SK-N-SH (cell line): ENCODE results near the gene ARAP1. TPM values are rescaled to one million over a fixed set of nuclear protein-coding genes. Genes with fewer than 3 reads are reported as not detected.

Experiments used
- CTCF ChIA-PET: fragments of 300-600, 350-600 bp; formaldehyde crosslinking; extraction: SDS; loops from one replicate; lab custom pipeline; 2021; lab: Yijun Ruan, JAX
- POLR2A ChIA-PET: fragments of 350-600 bp; sonication (Branson Sonifier 250); formaldehyde crosslinking; extraction: SDS; loops from one replicate; lab custom pipeline; 2020; ENCODE audit warnings: antibody characterized with exemption, inconsistent platforms; lab: Yijun Ruan, JAX
- DNase-seq: peaks from one replicate; pipeline ENCODE4 v3.0.0; 2012
- H2AFZ ChIP-seq: fragments of 200-600 bp; sonication (generic); 2 replicates; pipeline ENCODE4 v1.8.1; 2016; ENCODE audit warnings: antibody characterized with exemption, mild to moderate bottlenecking, low read depth
- H3F3A ChIP-seq: fragments of 200-600 bp; sonication (generic); replicated peaks from 2 replicates; pipeline ENCODE3; 2016; ENCODE audit warnings: antibody characterized with exemption, mild to moderate bottlenecking; ENCODE audit not compliant: insufficient read depth
- H3K27ac ChIP-seq, 2 experiments: fragments of 200-500 bp in 1 of 2; fragments of 200-600 bp in 1 of 2; sonication (Bioruptor generic) in 1 of 2; sonication (generic), shearing (Covaris generic) in 1 of 2; 2 replicates each; pipeline versions ENCODE4 v1.5.1 to v1.6.1; 2014 to 2016; ENCODE audit warnings: low read depth in 2 of 2, inconsistent platforms in 1 of 2, low read length in 1 of 2, mild to moderate bottlenecking in 1 of 2, mixed read lengths in 1 of 2
- H3K27me3 ChIP-seq: fragments of 200-600 bp; sonication (generic), shearing (Covaris generic); 2 replicates; pipeline ENCODE4 v1.6.1; 2016; ENCODE audit warnings: mixed run types; ENCODE audit not compliant: insufficient read depth
- H3K36me3 ChIP-seq, 2 experiments: fragments of 200-500 bp in 1 of 2; fragments of 200-600 bp in 1 of 2; sonication (Bioruptor generic) in 1 of 2; sonication (generic) in 1 of 2; replicated peaks in 1 of 2; 2 replicates each; pipeline versions ENCODE3 to v1.5.1; 2014 to 2016; ENCODE audit warnings: low read length in 1 of 2, mild to moderate bottlenecking in 1 of 2; ENCODE audit not compliant: insufficient read depth in 2 of 2, control insufficient read depth in 1 of 2
- H3K4me1 ChIP-seq, 2 experiments: fragments of 200-500 bp in 1 of 2; fragments of 200-600 bp in 1 of 2; sonication (Bioruptor generic) in 1 of 2; sonication (generic), shearing (Covaris generic) in 1 of 2; 2 replicates each; pipeline versions ENCODE4 v1.5.1 to v1.6.1; 2014 to 2016; ENCODE audit warnings: low read depth in 1 of 2, low read length in 1 of 2, mixed run types in 1 of 2; ENCODE audit not compliant: insufficient read depth in 2 of 2, control insufficient read depth in 1 of 2
- H3K4me2 ChIP-seq: fragments of 200-600 bp; sonication (generic), shearing (Covaris generic); 2 replicates; pipeline ENCODE4 v1.6.1; 2017; ENCODE audit warnings: mixed run types
- H3K4me3 ChIP-seq, 2 experiments: fragments of 200-500 bp in 1 of 2; fragments of 200-600 bp in 1 of 2; sonication (Bioruptor generic) in 1 of 2; sonication (generic), shearing (Covaris generic) in 1 of 2; 2 replicates each; pipeline versions ENCODE4 v1.5.1 to v1.8.1; 2014 to 2016; ENCODE audit warnings: low read depth in 2 of 2, inconsistent platforms in 1 of 2, low read length in 1 of 2, mild to moderate bottlenecking in 1 of 2, mixed read lengths in 1 of 2, moderate library complexity in 1 of 2
- H3K79me2 ChIP-seq: fragments of 200-600 bp; sonication (generic); 2 replicates; pipeline ENCODE4 v1.8.1; 2017; ENCODE audit warnings: mild to moderate bottlenecking; ENCODE audit not compliant: insufficient read depth
- H3K9ac ChIP-seq: fragments of 200-600 bp; sonication (generic); 2 replicates; pipeline ENCODE4 v1.6.1; 2017; ENCODE audit warnings: mixed run types
- H3K9me2 ChIP-seq: fragments of 200-600 bp; sonication (generic); 2 replicates; pipeline ENCODE4 v1.6.1; 2017; ENCODE audit warnings: mixed run types
- H3K9me3 ChIP-seq: fragments of 200-600 bp; sonication (generic); 2 replicates; pipeline ENCODE4 v1.6.1; 2017; ENCODE audit warnings: mixed run types, mild to moderate bottlenecking, moderate library complexity
- H4K20me1 ChIP-seq: fragments of 200-600 bp; sonication (generic); 2 replicates; pipeline ENCODE4 v1.6.1; 2017; ENCODE audit warnings: mild to moderate bottlenecking, mixed run types; ENCODE audit not compliant: insufficient read depth
- ELF1 ChIP-seq: IDR thresholded peaks from 2 replicates; pipeline ENCODE4 v1.4.0; 2012
- EP300 ChIP-seq, 2 experiments: IDR thresholded peaks; 2 replicates each; pipeline versions ENCODE4 v1.4.0 to v1.6.1; 2012; ENCODE audit warnings: borderline replicate concordance in 1 of 2, low read depth in 1 of 2, low read length in 1 of 2
- FOSL2 ChIP-seq: IDR thresholded peaks from 2 replicates; pipeline ENCODE4 v1.4.0; 2012; ENCODE audit warnings: low read depth, mild to moderate bottlenecking, moderate library complexity, borderline replicate concordance
- FOXM1 ChIP-seq: IDR thresholded peaks from 2 replicates; pipeline ENCODE4 v1.4.0; 2012; ENCODE audit warnings: low read depth, mild to moderate bottlenecking
- IRF3 ChIP-seq: fragments of 150-350 bp; IDR thresholded peaks from 2 replicates; pipeline ENCODE4 v1.6.1; 2016; ENCODE audit warnings: mild to moderate bottlenecking, low read depth, low read length
- JUND ChIP-seq: IDR thresholded peaks from 2 replicates; pipeline ENCODE4 v1.4.0; 2012
- MEF2A ChIP-seq: IDR thresholded peaks from 2 replicates; pipeline ENCODE4 v1.4.0; 2012; ENCODE audit warnings: low read depth, borderline replicate concordance
- MXI1 ChIP-seq: IDR thresholded peaks from 2 replicates; pipeline ENCODE4 v1.6.1; 2012; ENCODE audit warnings: mild to moderate bottlenecking, low read depth, low read length, improper control_type of control experiment
- RAD21 ChIP-seq: IDR thresholded peaks from 2 replicates; pipeline ENCODE4 v1.6.1; 2012; ENCODE audit warnings: mild to moderate bottlenecking, low read length
- RCOR1 ChIP-seq: fragments of 150-350 bp; IDR thresholded peaks from 2 replicates; pipeline ENCODE4 v1.6.1; 2017; ENCODE audit warnings: antibody characterized with exemption, low read length
- RFX5 ChIP-seq: IDR thresholded peaks from 2 replicates; pipeline ENCODE4 v1.6.1; 2012; ENCODE audit warnings: mild to moderate bottlenecking, improper control_type of control experiment, low read length
- SIN3A ChIP-seq: IDR thresholded peaks from 2 replicates; pipeline ENCODE4 v1.6.1; 2012; ENCODE audit warnings: low read depth, mild to moderate bottlenecking, low read length, moderate library complexity, borderline replicate concordance
- ZBTB33 ChIP-seq: IDR thresholded peaks from 2 replicates; pipeline ENCODE4 v1.4.0; 2012; ENCODE audit warnings: low read depth, borderline replicate concordance
- WGBS: methylation state at CpG from one replicate; pipeline ENCODE4 v1.1.6; 2017; ENCODE audit warnings: low lambda C conversion rate; 5-methylcytosine and 5-hydroxymethylcytosine counted together
- polyA plus RNA-seq, 3 experiments: library from polyadenylated mRNA; depleted of rRNA; stranded (reverse); fragments of >200 nt; gene quantifications; 2 replicates each; pipeline ENCODE4 v1.2.3, GENCODE V29; 2012
- TF ChIP-seq, protein P1 (sequence below): IDR thresholded peaks from 2 replicates; pipeline ENCODE4 v1.4.0; 2012; ENCODE audit warnings: low read depth
- TF ChIP-seq, protein P2 (sequence below): IDR thresholded peaks from 2 replicates; pipeline ENCODE4; 2012

ARAP1 gene
- polyA plus RNA-seq, 1 of the 3 experiments (the other 2 are of a cell fraction): 56.6 TPM

GRCh38 chr11:72784662-72785061 lies 32.5 kb upstream of the ARAP1 start:
- Histone ChIP-seq H3F3A (no peaks in the 10 kb centered on the region), H3K9me2 (no peaks in the 10 kb centered on the region), H3K9ac (no peak overlapping the region), H3K4me1 (peaks cover 7 to 30% of the 10 kb centered on the region in 2 experiments; a peak in 2 of 4 replicates), H3K36me3 (no peaks in the 10 kb centered on the region), H3K4me3 (no peak overlapping the region), H3K27me3 (no peaks in the 10 kb centered on the region), H2AFZ (no peak overlapping the region), H3K4me2 (no peak overlapping the region), H3K79me2 (no peaks in the 10 kb centered on the region), H3K9me3 (no peaks in the 10 kb centered on the region), H4K20me1 (no peaks in the 10 kb centered on the region), H3K27ac (no peak overlapping the region)
- DNase-seq: no peak
- WGBS: 84% methylated on average over 8 of the region's 10 CpGs
- TF ChIP-seq IRF3 (no peak), ZBTB33 (no peak), RAD21 (no peak), EP300 (IDR thresholded peaks at IDR 0.05; ENCODE audit: borderline replicate concordance in 1 of 2, low read depth in 1 of 2, low read length in 1 of 2) (no peak), MEF2A (no peak), ELF1 (no peak), FOXM1 (no peak), SIN3A (no peak), RFX5 (no peak), JUND (no peak), MXI1 (no peak), RCOR1 (no peak), FOSL2 (no peak)
- TF ChIP-seq, protein P1, sequence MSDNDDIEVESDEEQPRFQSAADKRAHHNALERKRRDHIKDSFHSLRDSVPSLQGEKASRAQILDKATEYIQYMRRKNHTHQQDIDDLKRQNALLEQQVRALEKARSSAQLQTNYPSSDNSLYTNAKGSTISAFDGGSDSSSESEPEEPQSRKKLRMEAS: no peak
- TF ChIP-seq, protein P2, sequence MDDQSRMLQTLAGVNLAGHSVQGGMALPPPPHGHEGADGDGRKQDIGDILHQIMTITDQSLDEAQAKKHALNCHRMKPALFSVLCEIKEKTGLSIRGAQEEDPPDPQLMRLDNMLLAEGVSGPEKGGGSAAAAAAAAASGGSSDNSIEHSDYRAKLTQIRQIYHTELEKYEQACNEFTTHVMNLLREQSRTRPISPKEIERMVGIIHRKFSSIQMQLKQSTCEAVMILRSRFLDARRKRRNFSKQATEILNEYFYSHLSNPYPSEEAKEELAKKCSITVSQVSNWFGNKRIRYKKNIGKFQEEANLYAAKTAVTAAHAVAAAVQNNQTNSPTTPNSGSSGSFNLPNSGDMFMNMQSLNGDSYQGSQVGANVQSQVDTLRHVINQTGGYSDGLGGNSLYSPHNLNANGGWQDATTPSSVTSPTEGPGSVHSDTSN: no peak
- ChIA-PET POLR2A (no interaction called here), CTCF (no interaction called here)
